NCI-H446 treated with DMSO at 0.1 percent for 48 hours (cell line): Measurements from ENCODE around the gene DYRK2.

Experiments used
- DNase-seq: peaks from one replicate; lab custom pipeline; 2025; lab: John Stamatoyannopoulos, UW

DYRK2 gene

DNA sequence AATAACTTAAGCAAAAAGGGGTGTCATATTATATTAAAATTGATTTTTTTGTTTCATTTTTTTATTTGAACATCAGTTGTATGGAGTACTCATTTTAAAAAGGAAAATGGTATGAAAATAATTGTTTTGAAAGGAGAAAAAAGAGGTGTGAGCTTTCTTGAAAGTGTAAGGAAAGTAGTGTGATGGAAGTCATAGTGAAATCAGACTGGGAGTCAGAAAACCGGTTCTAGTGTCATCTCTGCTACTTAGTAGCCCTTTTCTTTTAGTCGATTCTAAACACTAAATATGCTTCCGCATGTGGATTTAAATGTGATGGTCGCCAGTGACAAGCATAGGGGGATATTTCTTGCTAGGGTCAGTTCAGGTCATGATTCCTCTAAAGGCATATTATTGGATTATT, 1.8 kb upstream of the DYRK2 start:
- no peak for DNase-seq

DNA sequence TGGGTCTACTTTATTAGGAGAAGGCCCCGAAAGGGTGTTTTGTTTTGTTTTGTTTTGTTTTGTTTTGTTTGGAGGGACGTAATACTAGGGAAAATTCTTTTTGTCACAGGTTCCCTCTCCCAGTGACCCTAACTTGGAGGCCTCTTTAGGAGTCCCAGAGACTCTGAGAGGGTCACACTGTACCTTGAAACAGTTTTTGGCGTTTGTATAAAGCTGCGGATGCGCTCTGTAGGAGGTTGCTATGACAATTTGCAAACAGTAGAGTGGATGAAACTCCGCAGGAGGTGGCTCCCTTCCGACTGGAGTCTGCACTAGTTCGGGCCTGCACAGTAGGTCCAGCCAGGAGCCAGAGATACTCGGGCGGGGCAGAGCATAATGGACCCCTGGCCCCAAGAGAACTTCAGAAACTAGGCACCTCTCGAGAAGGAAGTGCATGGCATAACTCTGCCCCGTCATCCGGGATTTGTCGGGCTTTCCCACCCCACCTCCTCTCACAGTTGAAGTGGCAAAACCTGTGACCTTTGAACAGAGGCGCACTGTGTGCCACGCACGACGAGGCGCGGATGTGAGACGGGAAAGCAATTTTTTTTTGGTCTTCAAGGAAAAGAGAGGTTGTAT, 1.3 kb upstream of the DYRK2 start:
- DNase-seq = no peak

DNA sequence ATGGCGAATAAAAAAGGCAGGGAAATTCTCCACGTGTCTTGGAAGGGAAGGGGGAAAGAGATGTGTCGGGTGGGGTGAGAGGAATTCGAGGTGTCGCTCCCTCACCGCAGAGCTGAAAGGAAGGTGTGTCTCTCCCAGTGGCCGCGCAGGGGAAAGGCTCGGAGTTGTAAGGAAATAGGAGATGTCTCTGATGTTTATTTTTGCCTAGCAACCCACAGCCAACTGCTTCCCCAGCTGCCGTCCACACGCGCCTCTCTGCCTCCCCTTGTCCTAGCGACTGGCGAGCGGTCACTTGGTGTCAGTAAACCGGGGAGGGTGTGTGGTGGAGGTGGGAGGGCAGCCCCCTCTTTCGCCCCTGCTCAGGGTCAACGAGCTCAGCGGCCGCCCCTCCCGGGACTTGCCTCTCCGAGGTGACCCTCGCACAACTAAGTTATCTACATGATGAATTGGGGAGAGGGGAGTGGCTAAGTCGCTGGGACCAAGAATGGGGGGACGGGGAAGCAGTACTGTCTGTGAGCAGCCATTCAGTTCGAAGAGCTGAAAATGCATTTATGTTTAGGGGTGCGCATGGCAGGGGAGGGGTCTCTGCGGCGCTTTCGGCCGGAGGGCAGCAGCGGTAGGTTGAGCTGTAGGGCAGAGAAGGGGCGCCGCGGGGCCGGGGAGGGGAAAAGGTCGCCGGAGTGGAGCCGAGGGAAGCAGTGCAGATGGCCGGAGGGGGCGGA, 585 bp upstream of the DYRK2 start:
- DNase-seq = no peak

DNA sequence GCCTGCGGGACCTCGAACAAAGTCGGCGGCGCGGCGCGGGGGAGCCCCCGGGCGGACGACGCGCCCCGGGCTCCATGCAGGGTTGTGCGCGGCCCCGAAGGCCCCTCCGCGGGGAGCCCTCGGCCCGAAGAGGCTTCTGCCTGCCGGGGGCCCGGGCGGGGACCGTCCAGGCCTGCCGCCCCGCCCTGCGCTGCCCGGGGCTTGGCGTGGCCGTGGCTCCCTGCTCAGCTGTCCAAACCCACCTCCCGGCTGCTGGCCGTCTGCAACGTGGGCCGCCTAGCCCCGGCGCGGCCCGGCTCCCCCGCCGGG, 670 bp downstream of the DYRK2 start:
- DNase-seq = no peak

DNA sequence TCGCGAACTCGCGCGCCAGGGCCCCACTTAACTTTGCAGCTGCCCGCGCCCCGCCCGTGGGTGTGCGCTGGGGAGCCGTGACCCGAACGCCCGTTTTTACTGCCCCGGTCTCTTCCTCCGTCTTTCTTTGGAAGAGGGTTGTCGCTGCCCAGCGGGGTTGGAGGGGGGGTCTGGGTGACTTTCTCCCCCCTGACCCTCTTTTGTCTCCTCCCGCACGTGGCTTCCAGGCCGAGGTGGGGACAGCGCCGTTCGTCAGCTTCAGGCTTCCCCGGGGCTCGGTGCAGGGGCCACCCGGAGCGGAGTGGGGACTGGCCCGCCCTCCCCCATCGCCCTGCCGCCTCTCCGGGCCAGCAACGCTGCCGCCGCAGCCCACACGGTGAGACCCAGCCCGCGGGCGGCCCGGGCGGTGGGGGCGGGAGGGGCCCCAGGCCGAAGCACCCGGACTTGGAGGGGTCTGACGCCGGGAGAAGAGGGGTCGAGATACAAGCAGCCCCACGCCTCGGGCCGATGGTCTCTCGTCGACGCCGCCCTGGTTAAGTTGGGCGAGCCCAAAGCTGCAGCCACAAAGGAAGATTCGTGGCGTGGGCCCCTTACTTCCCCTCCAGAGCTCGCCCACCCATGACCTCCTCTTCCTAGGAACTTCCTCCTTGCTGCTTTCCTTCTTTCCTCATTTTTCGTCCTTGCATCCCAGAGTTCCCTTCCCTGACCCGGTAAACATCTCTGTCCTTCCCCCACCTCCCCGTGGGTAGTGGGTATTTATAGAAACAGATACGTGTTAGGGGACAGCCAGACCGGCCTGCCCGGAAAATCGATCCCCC, 1.2 kb downstream of the DYRK2 start:
- DNase-seq = no peak

DNA sequence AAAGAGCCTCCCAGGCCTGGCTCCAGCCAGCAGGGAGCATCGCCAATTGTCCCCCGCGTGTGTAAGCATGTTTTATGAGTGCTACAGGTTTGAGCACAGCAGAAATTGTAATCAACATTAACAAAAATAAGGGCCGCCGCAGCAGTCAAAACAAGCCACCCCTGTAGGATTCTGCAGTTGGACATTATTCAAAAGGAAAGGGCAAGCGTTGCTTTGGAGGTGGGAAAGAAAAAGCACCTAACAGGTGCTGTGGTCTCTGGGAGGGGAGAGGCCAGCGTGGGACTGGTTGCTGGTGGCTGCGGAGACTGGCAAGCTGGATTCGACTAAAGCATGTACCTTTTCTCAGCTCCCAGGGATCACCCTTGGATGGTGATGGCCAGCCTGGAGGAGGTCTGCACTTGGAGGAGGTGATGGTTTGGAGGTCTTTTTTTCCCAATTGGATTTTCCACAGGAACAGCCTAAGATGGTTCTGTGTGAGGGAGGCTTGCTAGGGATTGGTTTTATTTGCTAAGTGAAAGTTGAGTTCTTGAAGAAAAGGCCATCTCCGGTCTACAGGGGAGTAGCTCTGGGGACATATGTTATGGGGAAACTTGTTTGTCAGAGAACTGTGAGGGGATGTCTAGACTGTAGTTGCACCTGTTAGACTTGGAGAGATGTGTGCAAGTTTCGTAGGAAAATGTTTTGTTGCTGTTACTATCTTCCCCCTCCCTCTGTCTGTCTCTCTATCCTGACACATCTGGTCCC, 2.0 kb downstream of the DYRK2 start:
- no peak for DNase-seq

DNA sequence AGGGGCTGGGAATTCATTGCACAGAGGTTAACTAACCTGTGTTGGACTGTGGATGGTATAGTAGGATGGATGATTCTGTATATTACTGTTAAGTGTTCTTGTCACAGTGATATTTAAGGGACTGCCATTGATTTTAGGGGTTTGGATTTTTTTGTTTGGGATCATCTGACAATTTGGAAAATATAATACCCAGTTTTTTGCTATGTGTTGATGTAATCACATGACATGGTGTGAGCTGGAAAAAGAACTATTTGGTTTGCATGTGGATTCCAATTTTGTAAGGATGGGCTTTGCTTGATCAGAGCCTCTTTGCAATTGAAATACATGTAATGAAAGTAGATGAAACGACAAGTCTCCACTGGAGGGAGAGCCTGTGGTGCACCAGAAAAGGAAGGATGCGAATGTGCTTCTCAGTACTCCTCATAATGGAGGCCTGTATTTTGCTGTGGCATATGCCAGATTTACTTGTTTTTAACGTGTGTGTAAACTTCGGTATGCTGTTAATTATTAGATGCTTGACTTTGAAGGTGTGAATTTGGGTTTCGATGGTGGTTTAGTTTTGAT, 2.7 kb downstream of the DYRK2 start:
- DNase-seq = peak; percentile 23

DNA sequence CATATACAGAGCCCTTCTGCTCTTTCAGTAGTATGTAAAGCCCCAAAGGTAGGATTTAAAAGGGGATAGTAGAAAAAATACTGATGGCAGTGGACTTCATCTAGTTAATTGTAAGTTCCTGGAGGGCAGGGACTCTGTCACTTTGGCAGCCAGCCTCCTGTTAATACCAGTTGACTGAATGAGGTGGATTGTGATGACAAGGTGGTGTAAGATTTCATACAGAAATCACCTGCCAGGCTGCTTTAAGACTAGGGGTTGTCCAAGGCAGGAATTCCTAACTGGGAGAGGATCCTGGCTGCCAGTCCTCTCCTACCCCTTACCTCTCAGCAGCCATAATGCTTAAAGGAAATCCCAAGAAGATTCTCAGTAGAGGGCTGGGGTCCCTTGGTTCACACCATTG, 7.3 kb downstream of the DYRK2 start:
- DNase-seq = no peak

DNA sequence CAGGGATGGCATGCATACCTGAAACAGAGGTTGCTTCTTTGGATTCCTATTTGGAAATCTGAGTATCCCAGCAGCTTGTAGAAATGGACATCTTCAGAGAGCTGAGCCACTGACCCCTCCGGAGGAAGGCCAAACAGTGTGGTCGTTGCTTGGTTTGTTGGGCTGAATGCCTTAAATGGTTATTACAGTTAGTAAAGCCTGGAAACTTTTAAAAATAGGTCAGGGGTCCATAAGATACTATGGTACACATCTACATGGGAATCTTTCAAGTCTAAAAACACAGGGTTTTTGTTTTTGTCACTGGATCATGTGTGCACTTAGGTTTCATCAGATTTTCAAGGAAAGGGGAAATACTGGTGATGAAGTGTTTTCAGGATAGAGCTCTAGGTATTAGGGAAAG, 7.7 kb downstream of the DYRK2 start:
- no peak for DNase-seq

DNA sequence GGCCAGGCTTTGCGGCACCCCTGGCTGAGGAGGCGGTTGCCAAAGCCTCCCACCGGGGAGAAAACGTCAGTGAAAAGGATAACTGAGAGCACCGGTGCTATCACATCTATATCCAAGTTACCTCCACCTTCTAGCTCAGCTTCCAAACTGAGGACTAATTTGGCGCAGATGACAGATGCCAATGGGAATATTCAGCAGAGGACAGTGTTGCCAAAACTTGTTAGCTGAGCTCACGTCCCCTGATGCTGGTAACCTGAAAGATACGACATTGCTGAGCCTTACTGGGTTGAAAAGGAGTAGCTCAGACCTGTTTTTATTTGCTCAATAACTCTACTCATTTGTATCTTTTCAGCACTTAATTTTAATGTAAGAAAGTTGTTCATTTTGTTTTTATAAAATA, 9.9 kb downstream of the DYRK2 start:
- no peak for DNase-seq

DNA sequence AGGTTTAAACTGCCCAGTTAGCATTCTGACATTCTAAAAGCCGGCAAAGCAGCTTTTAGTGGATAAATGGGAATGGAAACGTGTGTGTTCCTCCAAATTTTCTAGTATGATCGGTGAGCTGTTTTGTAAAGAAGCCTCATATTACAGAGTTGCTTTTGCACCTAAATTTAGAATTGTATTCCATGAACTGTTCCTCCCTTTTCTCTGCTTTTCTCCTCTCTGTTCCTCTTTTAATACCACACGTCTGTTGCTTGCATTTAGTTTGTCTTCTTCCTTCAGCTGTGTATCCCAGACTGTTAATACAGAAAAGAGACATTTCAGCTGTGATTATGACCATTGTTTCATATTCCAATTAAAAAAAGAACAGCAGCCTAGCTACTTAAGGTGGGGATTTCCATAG, 10.7 kb downstream of the DYRK2 start:
- no peak for DNase-seq

DNA sequence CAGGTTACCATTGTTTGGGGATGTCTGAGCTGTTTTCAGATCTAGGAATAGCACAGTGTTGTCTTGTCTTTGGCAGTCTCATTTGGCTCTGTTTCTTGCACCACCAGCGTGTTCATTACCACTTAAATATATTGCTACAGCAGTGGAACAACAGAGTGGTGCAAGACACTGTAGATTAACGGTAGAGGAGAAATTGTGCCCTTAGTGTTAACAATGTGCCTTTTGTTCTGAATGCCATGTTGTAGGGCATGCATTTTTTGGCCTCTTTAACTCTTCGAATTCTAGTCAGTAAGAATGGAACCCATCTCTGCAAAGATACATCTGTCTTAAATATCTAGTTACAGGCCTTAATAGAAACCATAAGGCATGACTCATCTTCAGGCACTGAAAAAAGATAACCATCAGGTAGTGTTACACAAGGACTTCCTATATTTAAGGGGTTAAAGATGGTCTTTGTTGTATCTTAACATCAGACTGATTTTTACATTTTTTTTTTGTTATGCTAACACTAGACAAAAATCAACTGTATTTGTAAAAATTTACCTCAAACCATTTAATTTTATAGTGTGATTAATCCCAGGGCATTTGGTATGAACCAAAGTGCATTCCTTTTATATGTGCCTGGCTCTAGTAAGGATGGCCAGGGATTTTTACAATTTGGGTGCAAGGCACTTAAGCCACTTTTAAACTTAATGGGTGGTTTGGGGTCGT, 12.9 kb downstream of the DYRK2 start:
- DNase-seq = peak; percentile 70

DNA sequence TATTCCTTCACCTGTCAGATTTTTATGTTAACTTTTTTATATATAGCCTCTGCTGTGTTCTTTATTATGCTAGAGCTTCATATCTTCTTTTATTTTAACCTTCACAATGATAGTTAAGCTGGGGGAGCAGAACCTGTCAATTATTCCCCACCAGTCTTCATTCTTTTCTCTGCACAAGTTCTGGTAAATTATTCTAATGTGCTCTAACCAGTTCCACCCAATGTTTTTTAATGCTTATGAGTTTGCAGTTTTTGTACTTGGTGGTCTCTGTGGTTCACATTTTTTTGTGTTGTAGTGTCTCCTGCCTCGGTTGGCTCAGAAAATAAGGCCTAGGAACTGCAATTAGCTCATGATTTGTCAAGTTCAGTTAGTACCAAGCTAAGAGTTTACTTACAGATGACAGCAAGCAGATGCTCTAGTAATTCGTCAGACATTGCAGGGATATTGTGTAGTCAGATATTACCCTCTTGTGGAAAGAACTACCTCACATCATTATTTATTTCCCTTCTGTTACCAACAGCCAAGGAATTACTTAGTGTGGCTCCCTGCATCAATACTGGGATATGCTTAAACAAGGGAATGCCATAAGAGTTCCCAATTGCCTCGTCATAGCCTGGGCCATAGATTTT, 14.5 kb downstream of the DYRK2 start:
- DNase-seq = peak; percentile 64

DNA sequence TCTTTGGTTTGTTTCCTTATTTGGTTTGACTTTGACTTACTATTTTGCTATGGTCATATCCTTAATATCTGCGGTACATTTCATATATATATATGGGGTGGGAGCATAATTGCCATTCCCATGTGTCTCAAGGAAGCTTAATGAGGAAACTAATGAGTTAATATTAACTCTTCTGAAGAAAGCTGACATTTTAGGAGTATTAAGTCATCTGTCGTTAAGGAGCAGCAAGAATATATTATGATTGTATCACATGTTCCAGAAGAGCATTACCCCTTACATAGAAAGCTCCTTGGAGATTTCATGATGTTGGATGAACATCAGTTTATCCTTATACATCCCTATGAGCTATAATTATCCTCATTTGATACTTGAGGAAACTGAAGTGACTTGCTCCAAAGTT, 15.6 kb downstream of the DYRK2 start:
- DNase-seq = no peak

DNA sequence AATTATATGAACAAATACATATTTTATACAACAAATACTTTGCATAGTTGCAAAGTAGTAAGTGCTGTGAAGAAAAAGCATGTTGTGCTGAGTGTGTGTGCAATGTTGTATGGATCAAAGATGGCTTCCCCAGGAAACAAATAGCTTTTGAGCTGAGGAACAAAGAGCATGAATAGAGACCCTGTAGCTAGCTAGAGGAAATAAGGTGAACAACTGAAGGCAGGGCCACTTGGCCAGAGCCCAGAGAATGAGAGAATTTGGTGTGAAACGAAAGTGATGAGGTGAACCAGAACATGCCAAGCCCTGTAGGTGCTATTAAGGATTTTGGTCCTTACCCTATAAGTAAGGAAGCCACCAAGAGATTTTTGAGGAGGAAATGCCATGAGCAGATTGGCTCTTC, 17.1 kb downstream of the DYRK2 start:
- no peak for DNase-seq

DNA sequence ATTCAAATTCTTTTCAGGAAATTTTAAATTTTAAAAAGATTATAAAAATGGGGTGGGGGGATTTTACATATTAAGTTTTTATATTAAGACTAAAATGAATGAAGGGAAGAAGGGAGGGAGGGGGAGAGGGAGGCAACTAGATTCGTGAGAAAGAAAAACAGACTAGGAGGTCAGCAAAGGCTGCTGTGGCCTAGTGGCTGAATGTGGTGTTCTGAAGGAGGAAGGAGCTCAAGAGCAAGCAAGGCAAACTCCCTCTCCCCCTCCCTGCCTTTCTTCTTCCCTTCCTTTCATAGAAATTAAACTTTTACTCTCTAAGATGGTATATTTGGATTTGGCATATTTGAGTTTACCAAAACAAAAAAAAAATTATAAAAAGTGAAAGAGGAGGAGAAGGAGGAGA, 18.1 kb downstream of the DYRK2 start:
- no peak for DNase-seq

DNA sequence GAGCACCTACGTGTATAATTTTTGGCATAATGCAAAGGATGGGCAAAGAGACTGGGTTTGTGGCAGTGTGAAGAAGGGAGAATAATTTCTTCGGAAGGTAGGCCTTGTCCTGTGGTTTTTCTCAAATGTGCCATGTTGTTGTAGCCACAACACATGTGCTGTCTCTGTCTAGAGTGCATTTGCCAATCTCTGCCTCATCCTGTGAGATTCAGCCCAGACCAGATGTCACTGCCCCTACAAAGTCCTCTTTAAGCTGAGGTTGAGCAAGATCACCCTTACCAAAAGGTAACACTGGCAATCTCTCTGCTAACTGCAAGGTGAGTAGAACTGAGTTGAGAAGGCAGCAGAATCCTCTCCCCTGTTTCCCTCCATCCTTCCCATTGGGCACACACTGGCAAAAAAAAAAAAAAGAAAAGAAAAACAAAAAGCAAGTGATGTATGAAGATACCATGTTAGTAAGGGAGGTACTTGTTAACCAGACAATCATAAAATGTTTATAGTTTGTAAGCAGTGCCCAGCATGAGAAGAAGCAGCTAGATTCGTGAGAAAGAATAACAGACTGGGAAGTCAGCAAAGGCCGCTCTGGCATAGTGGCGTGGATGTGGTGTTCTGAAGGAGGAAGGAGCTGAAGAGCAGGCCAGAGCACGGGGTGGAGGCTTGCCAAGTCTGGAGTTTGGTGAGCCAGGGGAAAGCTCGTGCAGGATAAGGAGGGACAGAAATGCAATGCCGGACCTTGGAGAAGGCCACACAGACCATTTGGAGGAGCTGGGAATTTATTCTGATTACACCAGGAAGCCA, 18.9 kb downstream of the DYRK2 start:
- DNase-seq = peak; percentile 84

DNA sequence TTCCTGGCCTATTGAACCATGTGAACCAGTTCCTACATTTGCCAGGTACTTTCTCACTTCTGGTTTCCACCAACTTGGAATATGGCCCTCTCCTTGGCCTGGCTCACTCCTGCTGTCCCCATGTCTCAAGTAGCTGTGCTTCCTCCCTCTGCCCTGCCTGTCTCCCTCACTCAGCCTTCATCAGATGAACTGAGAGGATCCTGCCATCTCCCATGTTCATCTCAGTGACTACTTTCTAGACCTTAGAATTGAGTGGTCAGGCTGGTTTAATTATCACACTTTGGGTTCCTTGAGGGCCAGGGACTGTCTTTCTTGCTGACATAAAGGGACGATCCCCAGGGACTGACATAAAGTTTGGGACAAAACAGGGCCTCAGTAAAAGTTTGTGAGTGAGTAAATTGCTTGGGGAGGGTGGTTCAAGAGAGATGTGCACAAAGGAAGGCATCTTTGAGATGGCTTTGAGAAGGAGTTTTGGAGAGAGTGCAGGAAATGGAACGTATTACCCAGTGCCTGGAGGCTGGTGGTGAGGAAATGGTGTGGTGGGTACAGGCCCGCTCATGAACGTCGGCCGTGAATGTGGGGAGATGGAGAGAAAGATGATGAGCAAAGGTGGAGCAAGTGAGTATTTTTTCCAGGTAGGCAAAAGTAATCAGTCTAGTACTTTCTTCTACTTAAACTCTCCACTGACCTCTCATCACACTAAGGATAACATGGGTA, 20.8 kb downstream of the DYRK2 start:
- DNase-seq = no peak

DNA sequence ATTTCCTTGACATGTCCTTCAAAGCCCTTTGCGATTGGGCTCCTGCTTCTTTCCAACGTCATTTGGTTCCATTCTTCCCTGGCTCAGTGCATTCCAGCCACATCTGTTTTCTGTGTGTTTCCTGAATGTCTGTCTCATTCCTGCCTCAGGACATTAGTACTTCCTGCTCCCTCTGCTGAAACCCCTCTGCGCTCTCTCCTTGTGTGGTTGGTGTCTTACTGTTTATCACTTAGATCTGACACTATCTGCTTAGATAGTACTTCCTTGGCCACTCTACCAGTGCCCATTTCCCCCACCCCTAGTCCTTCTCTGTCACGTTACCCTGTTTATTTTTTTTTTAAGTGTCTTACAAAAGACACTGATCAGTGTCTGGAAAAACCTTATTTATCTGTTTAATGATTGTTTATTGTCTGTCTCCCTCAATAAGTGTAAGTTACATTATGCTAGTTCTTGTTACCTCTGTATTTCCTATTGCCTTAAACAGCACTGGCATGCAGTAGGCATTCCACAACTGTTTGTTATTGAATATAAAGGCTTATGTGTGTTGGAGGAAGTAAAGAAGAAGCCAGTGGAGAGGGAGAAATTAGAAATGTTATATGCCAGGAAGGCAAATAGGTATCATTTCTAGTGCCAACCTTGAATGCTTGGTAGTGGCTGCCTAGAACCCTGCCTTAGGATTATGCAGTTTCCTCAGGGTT, 21.5 kb downstream of the DYRK2 start:
- DNase-seq = no peak
